GM12878 (cell line): ENCODE data around the gene ANTKMT. TPM values are rescaled to one million over a fixed set of nuclear protein-coding genes. Genes with fewer than 3 reads are reported as not detected.
A peak's percentile ranks its signal among the peaks of the same experiment; 100 is the strongest.
"Not testable (repeated sequence)": the region's sequence is repeated elsewhere in the genome, so short reads cannot be mapped to it uniquely, and the experiment has no call there.

Experiments used
- ATAC-seq: fragments of 200-7000 bp; cut with Tn5 transposase; 3 replicates; pipeline ENCODE4 v1.9.1; 2020; ENCODE audit warnings: mild to moderate bottlenecking, moderate library complexity
- BruUV-seq: library from RNA; stranded (reverse); fragments of 400-500 nt; replicated peaks from 2 replicates; lab custom pipeline; 2021; lab: Mats Ljungman, UMichigan
- CTCF ChIA-PET: fragments of 300-600 bp; sonication (Branson Sonifier 250); formaldehyde crosslinking; extraction: SDS; loops from one replicate; lab custom pipeline; 2021; ENCODE audit warnings: inconsistent platforms; lab: Yijun Ruan, JAX
- POLR2A ChIA-PET: fragments of 350-600 bp; formaldehyde crosslinking; extraction: SDS; loops from one replicate; lab custom pipeline; 2021; ENCODE audit warnings: inconsistent platforms; lab: Charles Lee
- RAD21 ChIA-PET: fragments of 300-600 bp; sonication (Branson Sonifier 250); formaldehyde crosslinking; loops from one replicate; lab custom pipeline; 2023; ENCODE audit warnings: antibody characterized with exemption; ENCODE audit not compliant: unreplicated experiment; lab: Charles Lee
- SMC1A ChIA-PET: fragments of 300-600 bp; sonication (Branson Sonifier 250); formaldehyde crosslinking; loops from one replicate; lab custom pipeline; 2023; ENCODE audit not compliant: unreplicated experiment, uncharacterized antibody; lab: Charles Lee
- DNase-seq: peaks from one replicate; pipeline ENCODE4 v3.0.0-alpha.2; 2011; ENCODE audit warnings: low read depth, low spot score
- FAIRE-seq: peaks from 3 replicates; lab custom pipeline; 2011; peaks lifted over from hg19 to GRCh38; lab: Jason Lieb, UNC
- H2AFZ ChIP-seq: 2 replicates; pipeline ENCODE4 v1.6.0; 2011; ENCODE audit warnings: low read depth, low read length, control low read depth; ENCODE audit not compliant: control insufficient read depth
- H3K27ac ChIP-seq: 2 replicates; pipeline ENCODE4 v1.5.1; 2011; ENCODE audit warnings: control low read depth; ENCODE audit not compliant: control insufficient read depth, insufficient read depth
- H3K27me3 ChIP-seq, 2 experiments: replicated peaks in 1 of 2; 2 replicates each; pipeline versions ENCODE4 v1.6.0 to v1.6.1; 2011; ENCODE audit warnings: low read length in 1 of 2; ENCODE audit not compliant: control insufficient read depth in 2 of 2, insufficient read depth in 2 of 2
- H3K36me3 ChIP-seq, 2 experiments: 2 replicates each; pipeline ENCODE4 v1.5.1; 2011; ENCODE audit warnings: low read length in 1 of 2; ENCODE audit not compliant: control insufficient read depth in 2 of 2, insufficient read depth in 2 of 2
- H3K4me1 ChIP-seq: 2 replicates; pipeline ENCODE4 v1.6.1; 2011; ENCODE audit warnings: mild to moderate bottlenecking, low read length, moderate library complexity, mixed read lengths; ENCODE audit not compliant: control insufficient read depth, insufficient read depth
- H3K4me2 ChIP-seq: 2 replicates; pipeline ENCODE4 v1.6.0; 2011; ENCODE audit warnings: control low read depth; ENCODE audit not compliant: control insufficient read depth, insufficient read depth
- H3K4me3 ChIP-seq: fragments of 200-600 bp; sonication (generic); 2 replicates; pipeline ENCODE4 v1.5.1; 2016
- H3K79me2 ChIP-seq: 2 replicates; pipeline ENCODE4 v1.6.0; 2011; ENCODE audit warnings: low read length; ENCODE audit not compliant: control insufficient read depth, insufficient read depth
- H3K9ac ChIP-seq: 2 replicates; pipeline ENCODE4 v1.8.0; 2011; ENCODE audit warnings: low read length, control low read depth, mixed read lengths; ENCODE audit not compliant: control insufficient read depth, insufficient read depth
- H3K9me3 ChIP-seq: replicated peaks from 3 replicates; pipeline ENCODE4 v1.5.1; 2011; ENCODE audit warnings: mild to moderate bottlenecking, low read length; ENCODE audit not compliant: control insufficient read depth, insufficient read depth
- H4K20me1 ChIP-seq: 2 replicates; pipeline ENCODE4 v1.6.0; 2011; ENCODE audit not compliant: control insufficient read depth, insufficient read depth
- BCL11A ChIP-seq: IDR thresholded peaks from 2 replicates; pipeline ENCODE4 v1.6.1; 2011; ENCODE audit warnings: low read depth, low read length
- CBFB ChIP-seq: IDR thresholded peaks from 2 replicates; pipeline ENCODE4 v1.6.1; 2016; ENCODE audit warnings: antibody characterized with exemption, low read depth
- CBX5 ChIP-seq: sonication (generic); IDR thresholded peaks from 2 replicates; pipeline ENCODE4 v1.6.1; 2016; ENCODE audit warnings: low read depth, moderate library complexity, mild to moderate bottlenecking, inconsistent platforms
- PAX8 ChIP-seq: fragments of 450-650 bp; IDR thresholded peaks from 2 replicates; pipeline ENCODE4 v1.6.1; 2017; ENCODE audit warnings: mild to moderate bottlenecking, moderate library complexity
- POLR2A ChIP-seq: IDR thresholded peaks from 2 replicates; pipeline ENCODE4 v1.6.1; 2011; ENCODE audit warnings: low read depth, mild to moderate bottlenecking, low read length
- RAD51 ChIP-seq: fragments of 450-650 bp; IDR thresholded peaks from 2 replicates; pipeline ENCODE4 v1.6.1; 2016; ENCODE audit warnings: moderate library complexity, mild to moderate bottlenecking, inconsistent platforms
- WGBS: methylation state at CpG from one replicate; pipeline ENCODE4 v1.1.6; 2016; ENCODE audit warnings: low lambda C conversion rate; ENCODE audit not compliant: insufficient replicate concordance, insufficient coverage; ENCODE audit errors: missing lambda C conversion rate; 5-methylcytosine and 5-hydroxymethylcytosine counted together
- in situ Hi-C: fragments of 300-500 bp; cut with MboI; formaldehyde crosslinking; loops from 9 replicates; pipeline ENCODE4 v1.14.3; 2018; ENCODE audit warnings: mixed read lengths
- intact Hi-C: fragments of 100-400 bp; cut with micrococcal nuclease; formaldehyde crosslinking; loops from one replicate; pipeline ENCODE4 v1.14.2; 2022; ENCODE audit not compliant: unreplicated experiment
- polyA plus RNA-seq, 11 experiments: library from polyadenylated mRNA; depleted of rRNA in 4 of 11; unstranded in 6 of 11; stranded (reverse) in 5 of 11; fragments of >200 nt; fragmentation: Nextera tagmentation in 4 of 11; fragmentation: Illumina TruSeq in 1 of 11; extraction: Ambion mirVana in 4 of 11; extraction: Trizol in 1 of 11; gene quantifications; 1 replicate in 1 of 11; 2 replicates in 10 of 11; pipeline versions ENCODE4 v1.2.1 to v1.2.3, GENCODE V29; 2011 to 2016; ENCODE audit warnings: inconsistent platforms in 2 of 11, missing spikeins in 2 of 11, low read depth in 1 of 11
- total RNA-seq, 4 experiments: library from RNA; depleted of rRNA in 3 of 4; stranded (reverse); fragments of >200 nt in 3 of 4; fragmentation: Illumina TruSeq in 1 of 4; extraction: Trizol in 1 of 4; gene quantifications; 2 replicates each; pipeline versions ENCODE4 v1.2.1 to v1.2.3, GENCODE V29; 2013 to 2021

Gene ANTKMT
- total and polyA plus RNA-seq, 10 of the 15 experiments (the other 5 are each of a cell fraction or from before 2014, with no cell fraction given), result 0.58 to 60.5 (median 25.8) TPM

GRCh38 chr16:689175-689897, 31.6 kb upstream of the ANTKMT start (continued):
- peak; percentile 56 for TF ChIP-seq POLR2A
- TF ChIP-seq BCL11A, result no peak

DNA sequence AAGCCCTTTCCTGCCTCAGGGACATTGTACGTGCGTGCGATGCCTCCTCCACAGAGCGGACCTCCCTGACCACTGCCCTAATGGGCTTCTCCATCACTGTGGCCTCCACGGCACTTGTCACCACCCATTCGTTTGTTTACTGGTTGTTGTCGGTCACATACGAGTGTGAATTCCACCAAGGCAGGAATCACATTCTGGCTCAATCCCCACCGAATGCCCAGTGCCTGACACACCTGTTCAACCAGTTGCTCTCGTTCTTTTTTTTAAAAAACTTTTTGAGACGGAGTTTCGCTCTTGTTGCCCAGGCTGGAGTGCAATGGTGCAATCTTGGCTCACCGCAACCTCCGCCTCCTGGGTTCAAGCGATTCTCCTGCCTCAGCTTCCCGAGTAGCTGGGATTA, 29.7 kb upstream of the ANTKMT start:
- H3K9me3 ChIP-seq, DNase-seq, in situ Hi-C loops, ATAC-seq, H3K4me3 ChIP-seq, H3K4me2 ChIP-seq, H3K9ac ChIP-seq, FAIRE-seq, CTCF ChIA-PET, H3K36me3 ChIP-seq, POLR2A ChIA-PET, intact Hi-C loops, H2AFZ ChIP-seq, SMC1A ChIA-PET, H3K79me2 ChIP-seq, H3K27ac ChIP-seq, H3K27me3 ChIP-seq, RAD21 ChIA-PET, BruUV-seq, H4K20me1 ChIP-seq: not testable (repeated sequence)
- peaks cover 12% of the 10 kb centered on the region for H3K4me1 ChIP-seq
- WGBS, result 72% methylated on average over 16 of the region's 16 CpGs

- ChIA-PET RAD21 (no interaction called here), SMC1A (no interaction called here), CTCF (no interaction called here), POLR2A (interaction anchor here (0.6 kb wide), 1 partner anchor 282 kb away, joined by 3 read pairs; no protein-coding TSS in a partner anchor)
- Histone ChIP-seq H4K20me1 (no peaks in the 10 kb centered on the region), H3K9me3 (no peaks in the 10 kb centered on the region; the same call in 2 of the 3 replicates), H3K9ac (no peak overlapping the region), H3K4me1 (peaks cover 12% of the 10 kb centered on the region), H2AFZ (no peak overlapping the region), H3K27ac (no peak overlapping the region), H3K27me3 (peaks cover 2 to 6% of the 10 kb centered on the region in 2 experiments; a peak in 3 of 4 replicates), H3K4me3 (no peak overlapping the region), H3K79me2 (peaks cover 9% of the 10 kb centered on the region), H3K36me3 (no peaks in the 10 kb centered on the region), H3K4me2 (no peak overlapping the region)
- intact Hi-C loops, result no loop called here
- in situ Hi-C loops, result no loop called here
- BruUV-seq, result no TSS peak
- FAIRE-seq, result no peak
- 26% methylated on average over 10 of the region's 10 CpGs for WGBS
- no peak for ATAC-seq
- TF ChIP-seq CBFB, result no peak
- TF ChIP-seq RAD51, result peak; percentile 49; the same call in 1 of the 2 replicates
- no peak for TF ChIP-seq CBX5
- no peak for TF ChIP-seq PAX8
- no peak for DNase-seq
These were observed 28.4 kb upstream of the ANTKMT start for GRCh38 chr16:692356-693108.
